HFF-Myc (cell line): ENCODE results near the gene DLEU7.

Source experiments
- DNase-seq: peaks from one replicate; pipeline ENCODE4 v3.0.0-alpha.2; 2011; ENCODE audit warnings: low read depth; ENCODE audit errors: extremely low read depth
- H3K4me3 ChIP-seq: replicated peaks from 2 replicates; pipeline ENCODE4 v1.5.1; 2011; ENCODE audit warnings: low read depth, mild to moderate bottlenecking, control low read depth, low read length
- CTCF ChIP-seq: IDR thresholded peaks from 2 replicates; pipeline ENCODE4 v1.5.1; 2012; ENCODE audit warnings: mild to moderate bottlenecking, low read depth, low read length, control low read depth; ENCODE audit errors: missing control alignments

DLEU7 gene

GRCh38 chr13:50800091-50800739 lies 43.3 kb downstream of the DLEU7 start:
- DNase-seq, result no peak
- no peak for TF ChIP-seq CTCF
- no peak overlapping the region for H3K4me3 ChIP-seq

- DNase-seq, result peak; percentile 16
- no peak for TF ChIP-seq CTCF
- H3K4me3 ChIP-seq, result no peak overlapping the region
Measured at GRCh38 chr13:50798923-50799322, 44.6 kb downstream of the DLEU7 start.

GRCh38 chr13:50797091-50797490 lies 46.4 kb downstream of the DLEU7 start:
- H3K4me3 ChIP-seq, result no peak overlapping the region
- DNase-seq, result no peak
- no peak for TF ChIP-seq CTCF

- no peak overlapping the region for H3K4me3 ChIP-seq
- no peak for TF ChIP-seq CTCF
- DNase-seq, result no peak
Measured at GRCh38 chr13:50796463-50796862, 47.0 kb downstream of the DLEU7 start.

GRCh38 chr13:50794226-50794625 lies 49.3 kb downstream of the DLEU7 start:
- no peak for DNase-seq
- no peak for TF ChIP-seq CTCF
- H3K4me3 ChIP-seq, result no peak overlapping the region

GRCh38 chr13:50793026-50793425 lies 50.5 kb downstream of the DLEU7 start:
- no peak for DNase-seq
- TF ChIP-seq CTCF, result no peak
- no peak overlapping the region for H3K4me3 ChIP-seq
